ENCODE measurements around the gene HK1.
"Not testable (repeated sequence)": the region's sequence is repeated elsewhere in the genome, so short reads cannot be mapped to it uniquely, and the experiment has no call there.

HK1 gene

GRCh38 chr10:69248117-69248730 lies 30.1 kb upstream of the HK1 start:
- intact Hi-C loops (cut with DNase I) = no loop called here

DNA sequence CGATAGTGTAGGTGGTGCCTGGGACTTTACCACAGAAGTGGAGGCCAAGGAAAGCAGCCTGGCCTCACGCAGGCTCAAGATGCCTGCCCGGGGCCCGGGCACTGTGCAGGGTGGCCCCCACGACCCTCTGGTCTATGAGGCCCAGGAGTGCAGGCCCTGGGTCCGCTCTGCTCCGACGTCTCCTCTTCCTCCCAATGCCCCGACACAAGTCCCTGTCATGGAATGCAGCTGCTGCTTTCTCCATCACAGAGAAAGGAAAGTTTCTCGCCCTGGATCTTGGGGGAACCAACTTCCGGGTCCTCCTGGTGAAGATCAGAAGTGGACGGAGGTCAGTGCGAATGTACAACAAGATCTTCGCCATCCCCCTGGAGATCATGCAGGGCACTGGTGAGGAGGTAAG lies 28.3 kb upstream of the HK1 start:
- intact Hi-C loops (cut with DNase I) = no loop called here
- no peak for DNase-seq

More at GRCh38 chr10:69248117-69248730, 30.1 kb upstream of the HK1 start:
- DNase-seq = no peak

GRCh38 chr10:69251417-69251816 lies 26.9 kb upstream of the HK1 start:
- intact Hi-C loops (cut with DNase I); DNase-seq: not testable (repeated sequence)

DNA sequence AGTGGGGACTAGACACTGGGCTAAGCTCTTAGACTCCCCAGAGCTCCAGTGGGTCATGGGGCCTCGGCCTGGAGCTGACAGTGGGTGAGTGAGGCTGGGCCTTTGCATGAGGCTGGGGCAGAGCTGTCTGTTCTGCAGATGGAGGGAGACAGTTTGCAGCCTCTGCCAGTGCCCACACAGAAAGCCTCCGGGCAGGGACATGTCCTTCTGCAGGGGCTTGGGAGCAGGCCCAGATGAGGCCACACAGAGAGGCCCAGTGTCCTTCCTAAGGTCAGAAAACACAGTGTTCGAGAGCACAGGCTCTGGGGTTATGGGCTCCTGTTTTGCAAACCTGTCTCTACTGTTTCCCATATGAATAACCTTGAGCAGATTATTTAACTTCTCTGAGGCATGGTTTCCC lies 25.1 kb upstream of the HK1 start:
- no peak for DNase-seq
- intact Hi-C loops (cut with DNase I) = no loop called here

- no peak for DNase-seq
- intact Hi-C loops (cut with DNase I) = no loop called here
Measured at GRCh38 chr10:69254877-69255276, 23.4 kb upstream of the HK1 start.

- intact Hi-C loops (cut with DNase I) = no loop called here
- no peak for DNase-seq
Measured at GRCh38 chr10:69259547-69260243, 18.6 kb upstream of the HK1 start.

- intact Hi-C loops (cut with DNase I) = no loop called here
- DNase-seq = no peak
Measured at GRCh38 chr10:69261184-69261583, 17.1 kb upstream of the HK1 start.

DNA sequence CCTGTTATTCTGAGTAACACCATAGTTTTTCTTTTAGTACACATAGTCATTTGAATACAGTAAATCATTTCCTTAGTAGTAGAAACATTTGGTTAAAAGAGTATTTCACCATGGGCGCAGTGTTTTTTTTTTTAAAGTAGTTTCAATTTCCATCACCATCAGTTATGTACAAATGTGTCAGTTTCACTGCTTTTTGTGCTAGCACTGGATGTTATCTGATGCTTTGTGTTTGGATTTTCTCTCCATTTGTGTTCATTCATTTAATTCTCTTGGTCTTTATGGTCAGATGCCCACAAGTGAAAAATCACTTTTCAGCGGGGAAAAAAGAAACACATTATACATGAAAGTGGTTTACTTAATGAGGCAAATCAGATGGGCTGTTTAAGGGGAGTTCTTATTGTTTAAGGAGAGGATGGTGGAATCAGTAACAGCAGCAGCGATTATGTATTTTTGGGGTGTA lies 16.0 kb upstream of the HK1 start:
- no peak for DNase-seq
- intact Hi-C loops (cut with DNase I) = no loop called here

- intact Hi-C loops (cut with DNase I) = no loop called here
- DNase-seq = no peak
Measured at GRCh38 chr10:69265521-69265920, 12.8 kb upstream of the HK1 start.

GRCh38 chr10:69268761-69269416 lies 9.4 kb upstream of the HK1 start:
- no peak for DNase-seq
- intact Hi-C loops (cut with DNase I) = no loop called here

- intact Hi-C loops (cut with DNase I) = no loop called here
- DNase-seq = no peak
Measured at GRCh38 chr10:69269761-69270160, 8.5 kb upstream of the HK1 start.

GRCh38 chr10:69270990-69271389 lies 7.3 kb upstream of the HK1 start:
- intact Hi-C loops (cut with DNase I) = no loop called here
- no peak for DNase-seq

- intact Hi-C loops (cut with DNase I) = no loop called here
- no peak for DNase-seq
Measured at GRCh38 chr10:69272624-69273023, 5.7 kb upstream of the HK1 start.

- DNase-seq = no peak
- intact Hi-C loops (cut with DNase I) = no loop called here
Measured at GRCh38 chr10:69275444-69275843, 2.9 kb upstream of the HK1 start.

DNA sequence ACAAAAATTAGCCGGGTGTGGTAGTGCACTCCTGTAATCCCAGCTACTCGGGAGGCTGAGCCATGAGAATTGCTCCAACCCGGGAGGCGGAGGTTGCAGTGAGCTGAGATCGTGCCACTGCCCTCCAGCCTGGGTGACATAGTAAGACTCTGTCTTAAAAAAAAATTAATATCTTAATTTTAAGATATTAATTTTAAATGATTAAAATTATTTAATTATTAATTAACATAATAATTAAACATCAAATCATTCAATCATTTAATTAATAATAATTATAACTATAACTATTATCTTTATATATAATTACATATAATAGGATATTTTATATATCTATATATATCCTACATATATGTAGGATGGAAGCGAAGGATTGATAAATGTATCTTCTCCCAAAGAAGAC lies 1.8 kb upstream of the HK1 start:
- intact Hi-C loops (cut with DNase I) = no loop called here
- DNase-seq = no peak

GRCh38 chr10:69279110-69279509 lies 814 bp downstream of the HK1 start:
- DNase-seq = no peak
- intact Hi-C loops (cut with DNase I) = no loop called here

- DNase-seq = no peak
- intact Hi-C loops (cut with DNase I) = no loop called here
Measured at GRCh38 chr10:69281507-69282413, 3.5 kb downstream of the HK1 start.

DNA sequence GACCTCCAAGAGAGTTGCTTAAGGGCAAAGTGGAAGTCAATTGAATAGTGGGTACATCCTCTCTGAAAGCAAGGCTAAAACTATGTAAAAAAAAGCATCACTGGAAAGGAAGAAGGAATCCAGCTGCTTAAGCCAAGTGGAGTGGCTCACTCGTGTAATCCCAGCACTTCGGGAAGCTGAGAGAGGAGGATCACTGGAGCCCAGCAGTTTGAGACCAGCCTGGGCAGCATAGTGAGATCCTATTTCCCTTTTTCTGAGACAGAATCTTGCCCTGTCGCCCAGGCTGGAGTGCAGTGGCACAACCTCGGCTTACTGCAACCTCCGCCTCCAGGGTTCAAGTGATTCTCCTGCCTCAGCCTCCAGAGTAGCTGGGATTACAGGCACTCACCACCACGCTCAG lies 6.1 kb downstream of the HK1 start:
- intact Hi-C loops (cut with DNase I); DNase-seq: not testable (repeated sequence)

GRCh38 chr10:69285699-69286098 lies 7.4 kb downstream of the HK1 start:
- no peak for DNase-seq
- intact Hi-C loops (cut with DNase I) = no loop called here

- DNase-seq = no peak
- intact Hi-C loops (cut with DNase I) = no loop called here
Measured at GRCh38 chr10:69287181-69287580, 8.9 kb downstream of the HK1 start.
